ENCODE measurements around the gene CPED1.
"Not testable (repeated sequence)": the region's sequence is repeated elsewhere in the genome, so short reads cannot be mapped to it uniquely, and the experiment has no call there.

CPED1 gene

DNA sequence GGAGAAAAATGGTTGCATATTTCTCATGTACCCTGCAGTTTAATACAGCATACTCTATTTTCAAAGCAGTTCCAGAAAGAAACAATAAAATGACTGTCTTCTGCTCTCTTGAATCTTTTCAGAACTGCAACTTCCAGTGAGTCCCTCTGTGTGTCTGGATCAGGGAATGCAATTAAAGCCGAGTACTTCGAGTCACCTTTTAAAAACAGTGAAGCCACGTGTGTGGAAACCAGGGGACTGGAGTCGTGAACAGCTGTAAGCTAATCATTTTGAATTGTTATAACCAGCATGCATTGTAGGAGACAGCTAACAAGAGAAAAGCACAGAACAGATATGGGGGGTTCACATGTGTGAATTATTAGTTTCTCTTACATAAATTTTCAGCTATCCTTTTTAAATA is 109.1 kb downstream of the CPED1 start:
- DNase-seq (ENCODE audit: low spot score): no peak

DNA sequence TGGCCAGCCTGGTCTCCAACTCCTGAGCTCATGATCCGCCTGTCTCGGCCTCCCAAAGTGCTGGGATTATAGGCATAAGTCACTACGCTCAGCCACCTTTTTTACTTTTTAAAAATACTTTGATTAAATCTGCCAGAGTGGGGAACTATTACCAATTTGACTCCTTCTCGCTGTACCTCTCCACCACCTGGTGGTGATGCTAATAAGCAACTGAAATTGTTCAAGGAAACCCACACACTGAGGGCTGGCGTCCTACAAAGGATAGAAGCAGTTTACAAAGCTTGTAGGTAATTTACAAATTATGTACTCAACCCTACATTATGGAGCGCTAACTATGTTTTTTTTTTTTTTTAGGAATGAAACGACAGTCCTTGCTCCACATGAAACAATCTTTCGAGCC is 111.1 kb downstream of the CPED1 start:
- DNase-seq (ENCODE audit: low spot score): no peak

DNA sequence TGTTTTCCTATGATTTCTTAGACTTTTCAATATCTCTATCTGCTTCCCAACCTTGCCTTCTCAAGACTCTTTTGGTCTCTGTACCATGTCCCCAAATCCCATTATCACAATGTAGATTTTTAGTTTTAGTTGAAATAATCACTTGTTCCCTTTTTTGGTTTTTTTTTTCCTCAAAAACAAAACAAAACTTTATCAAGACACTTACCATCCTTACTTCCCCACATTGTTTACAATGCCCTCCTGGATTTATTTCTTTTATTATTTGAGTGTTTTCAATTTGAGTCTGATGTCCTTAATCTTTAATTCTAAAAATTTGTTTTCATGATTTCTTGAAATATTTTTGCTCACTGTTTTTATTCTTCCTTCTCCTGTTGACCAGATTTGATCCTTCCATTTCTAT is 112.6 kb downstream of the CPED1 start:
- no peak for DNase-seq (ENCODE audit: low spot score)

DNA sequence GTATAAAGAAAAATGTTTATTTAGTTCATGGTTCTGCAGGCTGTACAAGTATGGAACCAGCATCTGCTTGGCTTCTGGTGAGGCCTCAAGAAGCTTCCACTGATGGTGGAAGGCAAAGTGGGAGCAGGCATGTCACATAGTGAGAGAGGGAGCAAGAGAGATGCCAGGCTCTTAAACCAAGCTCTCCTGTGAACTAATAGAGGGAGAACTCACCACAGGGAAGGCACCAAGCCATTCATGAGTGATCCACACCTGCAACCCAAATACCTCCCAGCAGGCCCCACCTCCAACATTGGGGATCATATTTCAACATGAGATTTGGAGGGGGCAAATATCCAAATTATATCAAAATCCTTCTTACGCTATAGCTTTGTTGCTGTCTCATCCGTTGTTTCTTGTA is 113.1 kb downstream of the CPED1 start:
- DNase-seq (ENCODE audit: low spot score): no peak

DNA sequence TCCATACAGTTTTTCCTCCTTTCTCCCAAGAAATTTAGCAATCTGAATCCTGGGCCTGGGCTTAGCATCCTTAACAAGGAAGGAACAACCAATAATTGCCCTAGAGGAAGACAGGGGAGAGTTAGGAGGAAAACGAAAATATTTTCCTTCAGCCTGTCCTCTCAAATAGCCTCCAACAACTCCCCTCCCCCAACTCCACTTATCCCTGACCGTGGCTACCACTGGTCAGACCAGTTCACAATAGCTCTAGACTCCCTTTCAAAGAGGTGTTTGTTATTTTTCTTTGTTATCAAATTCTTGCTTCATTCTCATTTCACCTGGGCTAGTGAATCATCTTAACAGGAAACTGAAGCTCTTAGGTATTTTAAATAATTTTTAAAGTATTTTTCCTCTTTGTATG is 114.1 kb downstream of the CPED1 start:
- DNase-seq (ENCODE audit: low spot score): peak; percentile 58

DNA sequence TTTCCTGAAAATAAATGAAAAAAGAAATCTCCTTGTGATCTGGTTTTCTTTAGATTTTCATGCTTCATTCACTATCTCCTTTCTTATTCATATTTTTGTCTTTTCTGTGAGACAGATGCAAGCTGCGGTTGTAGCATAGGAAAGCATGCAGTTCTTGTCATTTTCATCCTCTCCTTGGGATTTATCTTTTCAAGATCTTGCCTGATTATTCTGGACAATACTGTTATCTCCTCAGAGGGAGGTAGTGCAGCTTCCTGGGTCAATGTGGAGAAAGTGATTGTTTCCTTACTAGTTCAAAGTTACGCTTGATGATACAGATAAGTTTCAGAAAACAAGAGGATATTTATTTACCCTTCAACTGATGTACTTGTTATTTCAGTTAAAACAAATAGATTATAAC is 114.6 kb downstream of the CPED1 start:
- no peak for DNase-seq (ENCODE audit: low spot score)

DNA sequence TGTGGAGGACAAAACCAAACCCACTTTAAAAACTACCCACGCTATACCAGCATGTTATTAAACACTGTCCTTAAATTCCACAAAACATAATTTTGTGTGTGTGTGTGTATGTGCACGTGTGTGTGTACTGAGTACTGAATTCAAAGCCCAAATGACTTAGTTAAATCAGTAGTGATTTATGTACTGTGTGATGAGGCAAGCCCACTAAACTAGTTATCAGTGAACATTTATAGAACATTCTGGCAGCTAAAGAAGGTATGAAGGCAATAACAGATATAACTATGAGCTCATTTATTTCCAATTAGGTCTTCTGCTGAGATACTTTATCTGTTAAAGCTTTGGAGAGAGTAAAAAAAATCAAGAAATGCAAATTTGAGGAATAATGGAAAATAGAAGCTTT is 115.1 kb downstream of the CPED1 start:
- DNase-seq (ENCODE audit: low spot score): no peak

DNA sequence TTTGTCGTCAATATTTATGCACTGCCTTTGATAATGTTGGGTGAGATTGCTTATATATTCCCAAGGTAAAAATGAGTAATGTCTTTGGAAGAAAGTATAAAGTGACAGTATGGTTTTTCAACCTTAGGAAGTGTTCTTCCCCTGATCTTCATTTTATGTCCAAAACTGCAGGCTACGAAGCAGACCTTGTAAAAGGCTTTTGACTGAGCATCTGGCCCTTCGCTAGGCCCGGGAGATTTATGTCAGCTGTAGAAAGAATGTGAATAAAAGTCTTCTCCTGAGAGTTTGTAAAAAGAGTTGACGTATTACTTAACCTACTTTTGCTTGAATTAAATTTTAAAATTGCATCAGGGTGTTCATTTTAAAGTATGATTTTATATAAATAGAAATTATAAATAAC is 116.8 kb downstream of the CPED1 start:
- DNase-seq (ENCODE audit: low spot score): no peak

DNA sequence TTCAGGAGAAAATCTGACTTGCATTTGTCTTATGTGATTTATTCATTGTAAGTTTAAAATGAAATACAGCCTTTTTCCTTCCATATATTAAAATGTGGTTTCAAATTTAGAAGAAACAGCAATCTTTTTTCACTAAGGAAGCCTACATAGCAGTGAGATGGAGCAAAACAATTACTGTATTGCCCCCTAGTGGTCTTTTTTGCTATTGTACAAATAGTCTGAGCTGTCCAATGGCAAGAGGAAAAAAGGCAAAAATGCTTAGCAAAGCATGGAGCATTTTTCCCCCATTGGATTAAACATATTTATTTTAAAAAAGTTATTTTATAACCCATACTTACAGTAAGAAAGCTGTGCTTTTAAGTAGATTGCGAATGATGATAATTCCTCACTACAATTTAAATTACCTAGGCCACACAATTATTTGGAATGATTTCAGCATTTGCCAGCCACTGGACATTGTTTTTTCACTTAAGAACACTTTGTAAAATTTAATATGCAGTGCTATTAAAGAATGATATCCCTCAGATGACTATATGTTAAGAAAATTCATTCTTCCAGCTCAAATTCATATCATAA is 119.5 kb downstream of the CPED1 start:
- peak; percentile 76 for DNase-seq (ENCODE audit: low spot score)

DNA sequence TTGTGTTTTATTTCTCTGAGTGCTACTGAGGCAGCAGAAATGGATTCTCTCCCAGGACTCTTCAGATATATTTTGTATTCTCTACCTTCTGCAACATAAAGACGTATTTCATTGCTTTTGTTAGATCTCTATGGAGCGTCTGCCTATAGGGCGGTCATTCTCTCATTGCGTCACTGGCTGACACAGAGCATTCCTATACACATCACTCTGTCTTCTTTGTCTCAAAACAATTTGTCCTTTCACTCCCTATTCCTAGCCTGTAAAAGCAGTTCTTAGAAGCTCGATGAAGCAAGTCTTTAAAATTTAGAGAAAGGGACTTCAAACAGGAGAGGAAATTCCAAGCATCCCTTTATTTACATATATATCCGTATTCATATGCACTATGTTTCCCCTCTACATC is 120.6 kb downstream of the CPED1 start:
- no peak for DNase-seq (ENCODE audit: low spot score)

DNA sequence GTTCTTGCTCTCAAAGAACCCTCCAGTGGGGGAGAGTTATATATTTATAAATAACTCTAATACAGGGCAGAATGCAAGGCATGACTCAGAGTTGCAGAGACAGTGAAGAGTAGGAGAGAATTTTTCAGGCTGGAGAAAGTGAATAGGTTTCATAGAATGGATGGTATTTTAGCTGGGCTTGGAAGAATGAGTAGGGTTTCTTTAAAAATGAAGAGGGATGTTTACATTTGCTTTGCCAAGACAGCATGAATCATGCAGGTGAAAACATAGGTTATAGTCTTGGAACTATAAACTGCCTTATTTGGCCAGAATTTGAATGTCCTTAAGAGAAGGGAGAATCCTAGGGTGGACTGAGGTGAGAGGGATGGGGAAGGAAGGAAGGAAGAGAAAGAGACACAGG is 124.8 kb downstream of the CPED1 start:
- peak; percentile 17 for DNase-seq (ENCODE audit: low spot score)

DNA sequence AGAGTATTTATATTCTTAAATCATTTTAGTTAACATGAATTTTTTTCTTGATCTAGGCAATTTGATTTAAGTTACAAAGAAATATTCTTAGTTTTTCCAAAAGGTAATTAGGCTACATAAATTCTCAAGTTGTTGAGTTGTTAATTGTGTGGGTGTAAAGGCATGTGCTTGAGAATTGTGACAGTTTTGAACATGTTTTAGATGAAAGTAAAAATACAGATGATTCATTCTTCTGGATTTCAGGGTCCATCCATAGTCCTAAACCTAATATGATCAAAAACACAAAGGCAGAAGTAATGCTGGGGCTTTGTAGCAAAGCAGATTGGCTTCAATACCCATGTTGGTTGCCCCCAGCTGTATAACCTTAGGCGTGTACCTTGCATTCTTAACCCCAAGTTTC is 127.9 kb downstream of the CPED1 start:
- no peak for DNase-seq (ENCODE audit: low spot score)

DNA sequence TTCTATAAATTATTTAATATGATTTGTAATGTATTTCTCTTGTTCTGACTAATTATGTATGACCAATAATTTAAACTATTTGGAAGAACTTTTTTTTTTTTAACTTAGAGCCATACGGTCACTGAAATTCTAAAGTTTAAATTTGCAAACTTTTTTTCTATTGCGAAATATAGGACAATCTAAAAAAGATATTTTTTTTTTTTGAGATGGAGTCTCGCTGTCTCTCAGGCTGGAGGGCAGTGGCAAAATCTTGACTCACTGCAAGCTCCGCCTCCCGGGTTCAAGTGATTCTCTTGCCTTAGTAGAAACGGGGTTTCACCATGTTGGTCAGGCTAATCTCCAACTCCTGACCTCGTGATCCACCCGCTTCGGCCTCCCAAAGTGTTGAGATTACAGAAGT is 130.5 kb downstream of the CPED1 start:
- no peak for DNase-seq (ENCODE audit: low spot score)

DNA sequence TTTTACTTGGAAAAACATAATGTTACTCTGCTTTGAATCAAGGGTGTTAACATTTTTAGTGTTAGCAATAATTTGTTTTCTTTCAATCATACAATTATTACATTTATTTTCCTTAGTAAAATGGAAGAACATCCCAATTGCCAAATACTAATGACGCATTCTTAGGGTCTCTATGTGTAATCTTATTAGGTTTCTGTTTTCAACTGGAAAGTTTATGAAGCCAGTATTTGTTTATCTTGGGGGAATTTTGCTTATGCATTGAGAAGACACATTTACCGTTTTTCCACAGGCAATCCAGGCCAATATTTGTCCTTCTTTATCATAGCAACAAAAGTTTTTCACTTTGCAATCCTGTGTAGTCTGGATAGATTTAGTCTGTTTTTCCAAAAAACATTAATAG is 134.5 kb downstream of the CPED1 start:
- DNase-seq (ENCODE audit: low spot score): no peak

DNA sequence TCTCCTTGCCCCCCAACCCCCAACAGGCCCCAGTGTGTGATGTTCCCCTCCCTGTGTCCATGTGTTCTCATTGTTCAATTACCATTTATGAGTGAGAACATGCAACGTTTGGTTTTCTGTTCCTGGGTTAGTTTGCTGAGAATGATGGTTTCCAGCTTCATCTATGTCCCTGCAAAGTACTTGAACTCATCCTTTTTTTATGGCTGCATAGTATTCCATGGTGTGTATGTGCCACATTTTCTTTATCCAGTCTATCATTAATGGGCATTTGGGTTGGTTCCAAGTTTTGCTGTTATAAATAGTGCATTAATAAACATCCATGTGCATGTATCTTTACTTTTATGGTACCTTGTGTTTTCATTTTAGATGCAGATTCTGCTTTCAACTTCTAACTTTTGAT is 136.9 kb downstream of the CPED1 start:
- not testable (repeated sequence) for DNase-seq (ENCODE audit: low spot score)

DNA sequence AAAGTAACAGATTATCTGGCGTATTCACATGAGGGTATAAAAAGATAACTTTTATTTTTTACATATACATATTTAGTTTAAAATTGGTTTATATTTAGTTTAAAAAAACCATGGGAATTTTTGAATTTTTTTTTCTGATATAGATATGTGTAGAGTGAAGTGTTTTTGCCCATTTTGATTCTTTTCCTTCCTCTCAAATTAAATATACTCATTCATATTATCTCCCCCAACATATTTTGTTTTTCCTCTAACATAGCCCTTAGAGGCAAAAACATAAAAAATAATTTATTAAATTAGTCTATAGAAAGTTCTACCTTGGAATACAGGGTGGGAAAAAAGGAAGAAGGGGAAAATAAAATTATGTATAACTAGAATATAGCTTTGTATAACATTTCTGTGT is 137.7 kb downstream of the CPED1 start:
- DNase-seq (ENCODE audit: low spot score): no peak

DNA sequence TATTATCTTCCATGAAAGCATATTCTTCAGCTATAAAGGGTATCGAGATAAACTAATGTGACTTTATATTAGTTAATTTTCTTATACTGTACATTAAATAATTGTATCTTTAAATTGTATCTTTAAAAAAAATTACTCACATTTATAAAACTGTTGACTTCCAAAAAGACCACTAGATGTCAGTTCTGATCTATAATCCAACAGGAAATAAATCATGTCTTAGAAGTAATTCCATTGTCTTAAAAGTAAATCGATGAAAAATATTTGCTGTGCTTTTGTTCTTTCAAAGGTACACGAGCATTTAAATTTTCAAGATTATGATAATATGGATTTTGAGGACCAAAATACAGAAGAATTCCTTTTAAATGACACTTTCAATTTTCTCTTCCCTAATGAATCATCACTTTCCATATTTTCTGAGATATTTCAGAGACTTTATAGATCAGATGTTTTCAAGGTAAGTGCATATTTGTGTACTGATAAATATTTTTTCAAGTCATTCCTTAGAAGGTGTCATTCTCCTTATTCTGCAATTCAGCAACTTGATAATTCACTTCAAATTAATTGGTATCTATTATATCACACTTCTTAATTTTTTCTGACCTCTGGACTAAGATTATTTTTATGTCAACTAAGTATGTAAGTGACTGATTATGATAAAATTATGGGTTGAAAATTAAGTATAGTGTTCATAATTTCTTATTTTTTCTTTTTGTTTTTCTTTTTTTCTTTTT is 138.5 kb downstream of the CPED1 start:
- DNase-seq (ENCODE audit: low spot score): peak; percentile 24

DNA sequence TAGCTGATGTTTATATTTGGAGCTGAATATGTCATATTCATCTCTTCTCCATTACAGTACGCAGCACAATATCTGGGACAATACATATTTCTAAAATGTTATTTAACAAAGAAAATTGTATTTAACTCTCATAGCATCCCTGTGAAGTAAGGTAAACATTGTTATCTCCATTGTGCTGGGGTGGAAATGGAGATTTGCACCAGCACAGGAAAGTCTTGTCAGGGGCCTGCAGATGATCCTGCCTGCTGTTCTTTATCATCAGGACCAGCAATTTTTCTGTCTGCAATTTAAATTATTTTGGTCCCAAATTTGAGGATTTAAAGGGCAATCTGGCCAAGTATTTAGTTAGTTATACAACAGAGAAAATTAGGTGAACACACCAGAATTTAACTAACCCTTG is 144.4 kb downstream of the CPED1 start:
- DNase-seq (ENCODE audit: low spot score): no peak

DNA sequence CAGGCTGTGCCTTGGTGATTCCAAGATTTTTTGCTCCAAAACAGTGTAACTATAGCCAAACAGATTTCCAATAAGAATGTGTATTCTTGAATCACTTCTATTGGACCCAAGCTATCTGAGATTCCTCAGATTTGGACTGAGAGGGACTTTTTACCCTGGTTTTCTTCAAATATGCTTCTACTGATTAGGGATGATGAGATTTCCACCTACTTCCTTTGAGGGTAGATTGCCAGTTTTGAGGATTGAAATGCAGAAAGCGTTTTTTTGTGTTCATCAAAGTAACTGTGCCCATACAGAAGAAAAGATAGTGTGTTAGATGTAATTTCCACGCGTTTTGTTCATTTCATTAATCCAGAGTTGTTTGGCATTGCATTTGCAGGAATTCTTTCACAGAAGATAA is 144.9 kb downstream of the CPED1 start:
- no peak for DNase-seq (ENCODE audit: low spot score)

DNA sequence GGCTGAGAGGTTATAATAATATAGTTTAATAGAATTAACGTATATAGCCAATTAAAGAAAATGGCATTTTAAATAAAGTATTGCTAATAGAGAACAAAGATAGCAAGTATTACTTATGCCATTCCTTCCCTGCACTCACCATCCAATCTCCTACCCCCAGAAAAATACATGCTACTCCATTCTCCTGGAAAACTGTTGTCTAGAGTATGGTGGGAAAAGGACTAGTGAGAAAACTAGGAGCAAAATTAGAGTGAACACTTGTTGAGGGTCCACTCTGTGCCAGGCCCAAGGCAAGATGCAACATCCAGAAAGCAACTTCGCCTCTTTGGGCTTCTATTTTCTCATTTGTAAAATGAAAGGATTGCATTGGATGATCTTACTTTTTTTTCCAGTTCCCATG is 149.1 kb downstream of the CPED1 start:
- no peak for DNase-seq (ENCODE audit: low spot score)

DNA sequence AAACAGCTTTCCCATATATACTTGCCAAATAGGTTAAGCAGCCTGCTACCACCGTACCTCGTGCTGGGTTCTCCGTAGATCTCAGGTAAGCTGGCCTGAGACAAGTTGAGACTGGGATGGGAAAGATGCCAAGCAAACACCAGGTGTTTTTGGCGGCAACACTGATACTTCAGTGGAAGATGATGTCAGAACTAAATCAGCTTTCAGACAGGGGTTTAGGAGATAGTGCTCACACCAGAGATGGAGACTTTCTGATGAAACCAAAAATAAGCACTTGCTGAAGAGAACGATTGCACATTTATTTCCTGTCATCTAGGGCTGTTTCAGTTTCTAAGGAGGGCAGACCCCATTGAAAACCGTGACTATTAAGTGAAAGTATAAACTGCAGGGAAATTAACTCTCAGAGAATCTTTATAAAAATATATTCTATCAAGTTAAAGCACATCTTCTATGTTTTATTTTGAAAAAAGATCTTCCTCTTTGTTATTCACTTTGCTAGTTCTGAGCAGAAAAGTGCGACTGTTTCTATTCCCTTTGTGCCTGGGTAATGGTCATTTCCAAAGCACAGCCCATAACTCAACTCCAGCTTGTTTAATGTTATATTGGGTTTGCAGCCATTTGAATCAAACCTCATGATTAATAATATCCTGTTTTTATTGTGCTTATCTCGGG is 149.9 kb downstream of the CPED1 start:
- DNase-seq (ENCODE audit: low spot score): no peak

DNA sequence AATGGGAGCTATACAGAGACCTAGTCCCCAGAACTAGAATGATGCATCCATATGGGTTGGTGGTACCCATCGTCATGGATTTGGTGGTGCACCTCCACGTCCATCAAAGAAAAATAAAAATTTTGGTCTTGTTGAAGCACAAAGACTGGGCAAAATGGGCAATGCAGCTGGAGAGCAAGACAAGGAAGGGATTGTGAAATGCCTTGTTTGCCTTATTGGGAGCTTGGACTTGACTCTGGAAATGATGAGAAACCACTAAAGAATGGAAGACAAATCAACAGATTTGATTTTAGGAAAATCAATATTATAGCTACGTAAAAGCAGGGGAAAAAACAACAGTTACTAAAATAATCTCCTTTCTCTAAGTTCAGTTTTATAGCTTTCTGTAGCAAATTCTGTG is 150.9 kb downstream of the CPED1 start:
- no peak for DNase-seq (ENCODE audit: low spot score)

DNA sequence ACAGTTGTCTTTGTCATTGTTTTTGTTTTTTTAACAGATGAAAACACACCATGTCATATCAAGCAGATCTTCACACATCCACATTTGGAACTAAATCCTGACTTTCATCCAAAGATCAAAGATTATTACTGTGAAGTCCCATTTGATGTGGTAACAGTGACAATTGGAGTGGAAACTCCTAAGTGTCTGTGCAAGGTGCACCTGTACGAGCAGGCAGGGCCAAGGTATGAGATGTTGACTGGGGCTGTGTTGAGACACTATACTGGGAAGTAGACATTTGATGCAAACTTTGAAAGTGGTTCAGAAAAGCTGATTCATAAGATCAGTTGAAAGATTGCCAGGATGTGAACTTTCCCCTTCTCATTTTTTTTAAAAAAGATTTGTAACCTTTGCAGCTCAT is 152.3 kb downstream of the CPED1 start:
- DNase-seq (ENCODE audit: low spot score): no peak

DNA sequence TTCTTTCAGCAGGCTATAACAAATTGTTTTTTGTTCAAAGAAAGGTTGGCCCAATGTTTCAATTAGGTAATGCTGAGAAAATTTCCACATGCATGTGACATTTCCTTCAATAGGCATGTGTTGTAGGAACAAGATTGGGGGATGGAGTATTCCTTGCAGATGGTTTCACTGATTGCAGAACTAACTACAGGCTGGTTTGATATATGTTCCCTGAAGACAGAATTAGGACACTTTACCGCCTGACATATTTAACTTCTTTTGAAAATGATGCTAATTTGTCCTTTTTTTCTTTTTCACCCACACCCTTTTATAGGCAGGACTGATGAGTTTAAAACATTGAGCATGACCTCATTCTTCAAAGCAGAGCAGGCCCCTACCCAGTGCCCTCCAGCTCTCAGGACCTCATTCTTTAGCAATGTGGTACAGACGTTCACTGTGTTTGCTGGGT is 163.3 kb downstream of the CPED1 start:
- DNase-seq (ENCODE audit: low spot score): no peak
